ENCODE data around the gene INTS13. TPM values are rescaled to one million over a fixed set of nuclear protein-coding genes. Genes with fewer than 3 reads are reported as not detected.

INTS13 gene
- total RNA-seq: 14.1 TPM
- long read RNA-seq, transcript INTS13-201 (17 exons, 2,974 nt): major isoform, 12 of 23 reads
- long read RNA-seq, partial matches to known transcripts: 4 of 23 reads
- long read RNA-seq, other reads (novel, unspliced or antisense): 7 of 23 reads

- H3K4me1 ChIP-seq: peaks cover 57% of the 10 kb centered on the region
- intact Hi-C loops (cut with DNase I): loop anchor here (10.0 kb wide), 1 partner anchor 77 kb away; the partner anchor contains the start of gene TM7SF3
- peak within 1 kb of the TSS; percentile 82 for H3K4me3 ChIP-seq
- H3K36me3 ChIP-seq: no peaks in the 10 kb centered on the region
- H3K27ac ChIP-seq: peak within 1 kb of the TSS; percentile 96
- DNase-seq (peak; percentile 99), ATAC-seq (peak; percentile 99)
- no peaks in the 10 kb centered on the region for H3K27me3 ChIP-seq (ENCODE audit: low read depth)
- H3K9me3 ChIP-seq: no peaks in the 10 kb centered on the region
- TF ChIP-seq CTCF (IDR thresholded peaks at IDR 0.05): no peak
These were observed at the start of gene INTS13, which contains the start of gene FGFR1OP2 for GRCh38 chr12:26937863-26938700. TSS of gene INTS13 (minus strand) at chr12:26937981. CDS start at chr12:26936803, 1,178 bp downstream. TSS of gene FGFR1OP2 (plus strand) at chr12:26938470. CDS start at chr12:26954159, 15,689 bp downstream.

- DNase-seq (no peak), ATAC-seq (no peak)
- H3K27me3 ChIP-seq (ENCODE audit: low read depth): no peaks in the 10 kb centered on the region
- H3K4me3 ChIP-seq: no peak overlapping the region
- peaks cover 60% of the 10 kb centered on the region for H3K36me3 ChIP-seq
- no peaks in the 10 kb centered on the region for H3K9me3 ChIP-seq
- no peak for TF ChIP-seq CTCF (IDR thresholded peaks at IDR 0.05)
- intact Hi-C loops (cut with DNase I): no loop called here
- no peak overlapping the region for H3K27ac ChIP-seq
- H3K4me1 ChIP-seq: peaks cover 8% of the 10 kb centered on the region
These were observed 45.1 kb upstream of the INTS13 start for GRCh38 chr12:26982866-26983265.

GRCh38 chr12:26979733-26980132 lies 42.0 kb upstream of the INTS13 start:
- Histone ChIP-seq H3K4me1 (no peaks in the 10 kb centered on the region), H3K36me3 (peaks cover 69% of the 10 kb centered on the region), H3K4me3 (no peak overlapping the region), H3K9me3 (no peaks in the 10 kb centered on the region), H3K27me3 (ENCODE audit: low read depth) (no peaks in the 10 kb centered on the region), H3K27ac (no peak overlapping the region)
- intact Hi-C loops (cut with DNase I): no loop called here
- no peak for DNase-seq
- TF ChIP-seq CTCF (IDR thresholded peaks at IDR 0.05): no peak
- no peak for ATAC-seq

GRCh38 chr12:26978801-26979200 lies 41.0 kb upstream of the INTS13 start:
- ATAC-seq (no peak), DNase-seq (no peak)
- Histone ChIP-seq H3K4me1 (no peaks in the 10 kb centered on the region), H3K27me3 (ENCODE audit: low read depth) (no peaks in the 10 kb centered on the region), H3K36me3 (peaks cover 76% of the 10 kb centered on the region), H3K27ac (no peak overlapping the region), H3K4me3 (no peak overlapping the region), H3K9me3 (no peaks in the 10 kb centered on the region)
- TF ChIP-seq CTCF (IDR thresholded peaks at IDR 0.05): no peak
- intact Hi-C loops (cut with DNase I): no loop called here

- Histone ChIP-seq H3K36me3 (peaks cover 77% of the 10 kb centered on the region), H3K27ac (no peak overlapping the region), H3K27me3 (ENCODE audit: low read depth) (no peaks in the 10 kb centered on the region), H3K4me3 (no peak overlapping the region), H3K9me3 (no peaks in the 10 kb centered on the region), H3K4me1 (no peaks in the 10 kb centered on the region)
- DNase-seq (no peak), ATAC-seq (peak; percentile 46 to 51)
- TF ChIP-seq CTCF (IDR thresholded peaks at IDR 0.05): no peak
- intact Hi-C loops (cut with DNase I): no loop called here
These were observed 38.9 kb upstream of the INTS13 start for GRCh38 chr12:26976687-26977086.

Data from lower lobe of right lung (tissue), 2 donors.